Measurements from ENCODE around the gene TDRD1. TPM values are rescaled to one million over a fixed set of nuclear protein-coding genes. Genes with fewer than 3 reads are reported as not detected.
"Not testable (repeated sequence)": the region's sequence is repeated elsewhere in the genome, so short reads cannot be mapped to it uniquely, and the experiment has no call there.

Gene TDRD1, protein sequence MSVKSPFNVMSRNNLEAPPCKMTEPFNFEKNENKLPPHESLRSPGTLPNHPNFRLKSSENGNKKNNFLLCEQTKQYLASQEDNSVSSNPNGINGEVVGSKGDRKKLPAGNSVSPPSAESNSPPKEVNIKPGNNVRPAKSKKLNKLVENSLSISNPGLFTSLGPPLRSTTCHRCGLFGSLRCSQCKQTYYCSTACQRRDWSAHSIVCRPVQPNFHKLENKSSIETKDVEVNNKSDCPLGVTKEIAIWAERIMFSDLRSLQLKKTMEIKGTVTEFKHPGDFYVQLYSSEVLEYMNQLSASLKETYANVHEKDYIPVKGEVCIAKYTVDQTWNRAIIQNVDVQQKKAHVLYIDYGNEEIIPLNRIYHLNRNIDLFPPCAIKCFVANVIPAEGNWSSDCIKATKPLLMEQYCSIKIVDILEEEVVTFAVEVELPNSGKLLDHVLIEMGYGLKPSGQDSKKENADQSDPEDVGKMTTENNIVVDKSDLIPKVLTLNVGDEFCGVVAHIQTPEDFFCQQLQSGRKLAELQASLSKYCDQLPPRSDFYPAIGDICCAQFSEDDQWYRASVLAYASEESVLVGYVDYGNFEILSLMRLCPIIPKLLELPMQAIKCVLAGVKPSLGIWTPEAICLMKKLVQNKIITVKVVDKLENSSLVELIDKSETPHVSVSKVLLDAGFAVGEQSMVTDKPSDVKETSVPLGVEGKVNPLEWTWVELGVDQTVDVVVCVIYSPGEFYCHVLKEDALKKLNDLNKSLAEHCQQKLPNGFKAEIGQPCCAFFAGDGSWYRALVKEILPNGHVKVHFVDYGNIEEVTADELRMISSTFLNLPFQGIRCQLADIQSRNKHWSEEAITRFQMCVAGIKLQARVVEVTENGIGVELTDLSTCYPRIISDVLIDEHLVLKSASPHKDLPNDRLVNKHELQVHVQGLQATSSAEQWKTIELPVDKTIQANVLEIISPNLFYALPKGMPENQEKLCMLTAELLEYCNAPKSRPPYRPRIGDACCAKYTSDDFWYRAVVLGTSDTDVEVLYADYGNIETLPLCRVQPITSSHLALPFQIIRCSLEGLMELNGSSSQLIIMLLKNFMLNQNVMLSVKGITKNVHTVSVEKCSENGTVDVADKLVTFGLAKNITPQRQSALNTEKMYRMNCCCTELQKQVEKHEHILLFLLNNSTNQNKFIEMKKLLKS
- 0.13 TPM for total RNA-seq
- under 1 TPM; 0.04 to 0.29 (median 0.06) TPM for polyA plus RNA-seq (ENCODE audit: insufficient read depth in 1 of 8, insufficient read length in 8 of 8, low replicate concordance in 1 of 8)
- long read RNA-seq, donor 1: 0 reads
- long read RNA-seq, donor 2: 0 reads
- long read RNA-seq, donor 3: 0 reads
- long read RNA-seq, donor 4: 0 reads
- long read RNA-seq, donor 5: 0 reads
- long read RNA-seq, donor 6: 0 reads
- long read RNA-seq, donor 7: 0 reads
- long read RNA-seq, donor 8: 0 reads
- long read RNA-seq, donor 9: 0 reads
- long read RNA-seq, donor 10: 0 reads
- long read RNA-seq, donor 11: 0 reads

DNA sequence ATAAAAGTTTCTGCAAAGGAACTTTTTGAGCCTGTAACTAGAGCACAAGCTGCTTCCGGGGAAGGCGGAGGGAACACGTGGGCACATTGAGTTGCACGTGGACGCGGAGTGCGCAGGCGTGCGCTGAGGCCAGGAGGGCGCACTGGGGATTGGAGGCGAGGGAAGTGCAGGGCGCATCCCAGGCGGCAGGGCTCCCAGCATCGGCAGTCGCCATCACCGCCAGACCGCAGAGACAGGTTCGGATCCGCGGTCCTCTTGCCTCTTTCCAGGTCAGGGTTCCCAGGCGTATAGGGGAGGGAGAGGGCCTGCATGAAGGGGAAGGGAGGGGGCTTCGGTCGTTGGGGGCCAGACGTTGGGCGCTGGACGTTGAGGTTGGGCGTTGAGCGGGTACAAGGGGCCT, at the start of gene TDRD1:
TDRD1 (plus strand) TSS at position 206 of the 400 bp plus-strand sequence. CDS start 8,479 bp downstream, outside the sequence.
- Histone ChIP-seq H3K36me3 (ENCODE audit: control insufficient read depth, insufficient read depth, low read length) (no peaks in the 10 kb centered on the region), H3K4me1 (ENCODE audit: control insufficient read depth, insufficient read depth, low read length) (peaks cover 5% of the 10 kb centered on the region), H3K4me3 (ENCODE audit: low read length) (no peak within 1 kb of the TSS), H3K9me3 (replicated peaks; ENCODE audit: control insufficient read depth, low read depth, low read length) (no peaks in the 10 kb centered on the region), H3K27ac (ENCODE audit: low read length) (no peak within 1 kb of the TSS), H3K27me3 (ENCODE audit: control insufficient read depth, insufficient read depth, low read length) (peaks cover 4% of the 10 kb centered on the region)
- DNase-seq: no peak
- 74% methylated on average over 27 of the region's 28 CpGs for WGBS (ENCODE audit: insufficient coverage)

DNA sequence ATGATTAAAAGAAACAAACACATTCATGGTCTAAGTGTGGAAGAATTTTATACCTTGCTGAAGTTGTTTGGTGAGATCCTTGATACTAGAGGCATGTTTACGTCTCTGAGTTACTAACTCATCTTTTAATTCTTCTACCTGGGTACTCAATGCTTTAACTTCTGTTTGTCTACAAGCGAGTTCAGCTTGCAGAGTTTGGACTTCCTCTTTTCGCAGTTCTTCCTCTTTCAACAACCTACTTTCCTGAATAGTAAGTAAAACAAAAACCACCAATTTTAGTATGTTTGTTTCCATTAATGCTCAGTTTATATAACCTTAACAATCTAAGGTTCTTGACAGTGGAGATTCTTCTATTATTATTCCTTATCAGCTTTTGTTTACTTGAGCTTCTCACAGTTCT, 48.1 kb upstream of the TDRD1 start:
- Histone ChIP-seq H3K27ac (ENCODE audit: low read length) (no peak overlapping the region), H3K4me3 (ENCODE audit: low read length) (no peak overlapping the region), H3K9me3 (replicated peaks; ENCODE audit: control insufficient read depth, low read depth, low read length) (no peaks in the 10 kb centered on the region), H3K27me3 (ENCODE audit: control insufficient read depth, insufficient read depth, low read length) (no peaks in the 10 kb centered on the region), H3K4me1 (ENCODE audit: control insufficient read depth, insufficient read depth, low read length) (no peaks in the 10 kb centered on the region), H3K36me3 (ENCODE audit: control insufficient read depth, insufficient read depth, low read length) (peaks cover 13% of the 10 kb centered on the region)
- WGBS (ENCODE audit: insufficient coverage): no CpG with 5 or more reads among the region's 3 CpGs
- peak; percentile 36 for DNase-seq

DNA sequence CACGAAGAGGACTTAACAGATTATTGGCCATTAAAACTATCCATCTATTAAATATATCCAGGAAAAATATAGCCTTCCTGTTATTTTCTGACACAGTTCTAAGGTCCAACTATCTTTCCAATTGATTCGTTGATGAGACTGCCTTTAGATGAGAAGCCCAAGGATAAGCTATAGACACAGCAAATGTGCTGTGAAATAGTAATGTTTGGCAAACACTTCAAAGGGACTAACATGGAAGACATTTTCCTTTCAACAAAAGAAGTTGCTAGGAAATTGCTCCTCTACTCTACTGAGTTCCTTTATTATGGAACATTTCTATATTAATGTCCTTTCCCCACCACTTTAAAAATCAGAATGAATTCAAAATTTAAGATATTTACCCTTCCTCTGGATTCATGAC, 43.7 kb upstream of the TDRD1 start:
- Histone ChIP-seq H3K4me3 (ENCODE audit: low read length) (no peak overlapping the region), H3K36me3 (ENCODE audit: control insufficient read depth, insufficient read depth, low read length) (peaks cover 12% of the 10 kb centered on the region), H3K9me3 (replicated peaks; ENCODE audit: control insufficient read depth, low read depth, low read length) (no peaks in the 10 kb centered on the region), H3K27ac (ENCODE audit: low read length) (no peak overlapping the region), H3K4me1 (ENCODE audit: control insufficient read depth, insufficient read depth, low read length) (no peaks in the 10 kb centered on the region), H3K27me3 (ENCODE audit: control insufficient read depth, insufficient read depth, low read length) (no peaks in the 10 kb centered on the region)
- WGBS (ENCODE audit: insufficient coverage): no CpG with 5 or more reads among the region's 2 CpGs
- no peak for DNase-seq

DNA sequence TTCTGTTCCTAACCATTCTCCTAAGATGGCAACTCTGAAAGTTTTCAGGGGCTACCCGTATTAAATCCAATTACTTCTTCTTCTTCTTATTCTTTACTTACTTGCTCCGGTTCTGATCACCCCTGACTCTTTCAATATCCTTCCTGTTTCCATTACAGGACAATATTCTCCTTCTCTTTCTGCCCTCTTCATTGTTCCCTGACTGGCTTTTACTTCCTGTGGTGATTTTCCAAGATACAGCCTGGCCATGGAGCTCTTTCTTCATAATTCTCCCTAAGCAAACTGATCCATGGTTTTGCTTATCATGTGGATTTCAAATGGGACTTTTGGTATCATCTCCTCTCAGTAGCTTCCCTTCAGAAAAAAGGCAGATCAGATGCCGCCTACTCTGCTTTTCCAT, 40.6 kb upstream of the TDRD1 start:
- no peaks in the 10 kb centered on the region for H3K4me1 ChIP-seq (ENCODE audit: control insufficient read depth, insufficient read depth, low read length)
- no peaks in the 10 kb centered on the region for H3K9me3 ChIP-seq (replicated peaks; ENCODE audit: control insufficient read depth, low read depth, low read length)
- DNase-seq: no peak
- no peaks in the 10 kb centered on the region for H3K27me3 ChIP-seq (ENCODE audit: control insufficient read depth, insufficient read depth, low read length)
- H3K27ac ChIP-seq (ENCODE audit: low read length): no peak overlapping the region
- peaks cover 13% of the 10 kb centered on the region for H3K36me3 ChIP-seq (ENCODE audit: control insufficient read depth, insufficient read depth, low read length)
- 87% methylated on average over 2 of the region's 3 CpGs for WGBS (ENCODE audit: insufficient coverage)
- H3K4me3 ChIP-seq (ENCODE audit: low read length): no peak overlapping the region

DNA sequence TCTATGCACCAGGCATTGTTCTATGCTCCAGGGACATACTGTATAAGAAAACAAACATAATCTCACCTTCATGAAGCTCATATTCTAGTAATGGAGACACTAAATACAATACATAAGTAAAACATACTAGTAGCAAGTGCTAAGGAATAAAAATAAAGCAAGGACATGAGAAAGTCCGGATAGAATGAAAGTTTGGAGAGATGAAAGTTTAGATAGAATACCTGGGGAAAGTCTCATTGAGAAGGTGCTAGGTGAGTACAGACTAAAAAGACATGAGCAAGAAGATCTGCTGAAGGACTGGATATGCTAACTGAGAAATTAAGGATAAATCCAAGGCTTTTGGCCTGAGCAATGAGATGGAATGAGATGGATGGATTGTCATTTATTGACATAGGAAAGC, 39.1 kb upstream of the TDRD1 start:
- Histone ChIP-seq H3K4me3 (ENCODE audit: low read length) (no peak overlapping the region), H3K9me3 (replicated peaks; ENCODE audit: control insufficient read depth, low read depth, low read length) (no peaks in the 10 kb centered on the region), H3K4me1 (ENCODE audit: control insufficient read depth, insufficient read depth, low read length) (no peaks in the 10 kb centered on the region), H3K27ac (ENCODE audit: low read length) (no peak overlapping the region), H3K27me3 (ENCODE audit: control insufficient read depth, insufficient read depth, low read length) (no peaks in the 10 kb centered on the region), H3K36me3 (ENCODE audit: control insufficient read depth, insufficient read depth, low read length) (peaks cover 11% of the 10 kb centered on the region)
- WGBS (ENCODE audit: insufficient coverage): 40% methylated on average over 1 of the region's 1 CpG
- no peak for DNase-seq

DNA sequence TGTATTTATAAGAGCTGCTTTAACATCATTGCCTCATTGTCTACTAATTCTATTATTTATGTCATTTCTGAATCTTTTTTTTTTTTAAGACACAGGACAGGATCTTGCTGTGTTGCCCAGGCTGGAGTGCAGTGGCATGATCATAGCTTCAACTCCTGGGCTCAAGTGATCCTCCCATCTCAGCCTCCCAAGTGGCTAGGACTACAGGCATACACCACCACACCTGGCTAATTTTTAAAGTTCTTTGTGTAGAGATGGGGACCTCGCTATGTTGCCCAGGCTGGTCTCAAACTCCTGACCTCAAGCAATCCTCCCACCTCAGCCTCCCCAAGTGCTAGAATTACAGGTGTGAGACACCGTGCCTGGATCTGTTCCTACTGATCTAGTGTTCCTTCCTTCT, 38.3 kb upstream of the TDRD1 start:
- H3K27ac ChIP-seq (ENCODE audit: low read length); H3K9me3 ChIP-seq (replicated peaks; ENCODE audit: control insufficient read depth, low read depth, low read length); DNase-seq; H3K4me3 ChIP-seq (ENCODE audit: low read length); H3K4me1 ChIP-seq (ENCODE audit: control insufficient read depth, insufficient read depth, low read length); H3K27me3 ChIP-seq (ENCODE audit: control insufficient read depth, insufficient read depth, low read length): not testable (repeated sequence)
- H3K36me3 ChIP-seq (ENCODE audit: control insufficient read depth, insufficient read depth, low read length): peaks cover 11% of the 10 kb centered on the region
- no CpG with 5 or more reads among the region's 2 CpGs for WGBS (ENCODE audit: insufficient coverage)

DNA sequence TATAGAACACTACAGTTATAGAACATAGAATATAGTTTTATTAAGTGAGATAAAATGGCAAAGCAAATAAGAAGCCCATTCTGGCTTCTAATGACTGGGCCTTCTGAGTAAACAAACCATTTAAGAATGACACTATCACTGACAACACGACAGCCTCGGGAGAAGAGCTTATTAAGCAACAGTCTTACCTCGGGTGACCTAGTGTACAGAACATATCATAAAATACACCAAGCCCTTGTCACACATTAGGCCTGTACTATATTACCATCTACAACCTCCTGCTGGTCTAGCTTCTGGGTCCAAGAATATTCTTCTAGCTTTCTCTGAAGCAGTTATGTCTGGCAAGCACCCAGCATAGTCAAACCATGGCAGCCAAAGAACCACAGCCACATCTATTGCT, 37.1 kb upstream of the TDRD1 start:
- Histone ChIP-seq H3K27me3 (ENCODE audit: control insufficient read depth, insufficient read depth, low read length) (no peaks in the 10 kb centered on the region), H3K4me3 (ENCODE audit: low read length) (no peak overlapping the region), H3K36me3 (ENCODE audit: control insufficient read depth, insufficient read depth, low read length) (peaks cover 13% of the 10 kb centered on the region), H3K27ac (ENCODE audit: low read length) (no peak overlapping the region), H3K4me1 (ENCODE audit: control insufficient read depth, insufficient read depth, low read length) (no peaks in the 10 kb centered on the region), H3K9me3 (replicated peaks; ENCODE audit: control insufficient read depth, low read depth, low read length) (no peaks in the 10 kb centered on the region)
- DNase-seq: no peak
- WGBS (ENCODE audit: insufficient coverage): 86% methylated on average over 3 of the region's 3 CpGs

DNA sequence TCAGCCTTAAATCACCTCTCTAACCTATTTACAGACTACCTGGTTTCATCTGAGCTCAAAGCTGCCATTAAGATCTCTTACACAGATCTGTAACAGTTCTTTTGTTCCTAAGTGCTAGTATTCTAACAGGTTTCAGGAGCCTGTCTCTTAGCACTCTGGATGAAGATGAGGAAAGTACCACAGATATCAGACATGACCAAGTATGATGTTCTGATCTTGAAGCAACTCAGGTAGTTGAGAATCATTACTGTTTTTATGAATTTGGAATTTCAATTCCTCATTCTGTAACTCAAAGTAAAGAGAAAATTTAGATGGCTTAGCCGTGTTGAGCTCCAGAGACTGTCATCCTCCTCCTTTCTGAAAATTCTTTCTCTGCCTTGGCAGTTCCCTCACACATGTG, 36.0 kb upstream of the TDRD1 start:
- no peaks in the 10 kb centered on the region for H3K9me3 ChIP-seq (replicated peaks; ENCODE audit: control insufficient read depth, low read depth, low read length)
- no peak overlapping the region for H3K27ac ChIP-seq (ENCODE audit: low read length)
- WGBS (ENCODE audit: insufficient coverage): no CpG with 5 or more reads among the region's 1 CpG
- no peak overlapping the region for H3K4me3 ChIP-seq (ENCODE audit: low read length)
- H3K27me3 ChIP-seq (ENCODE audit: control insufficient read depth, insufficient read depth, low read length): no peaks in the 10 kb centered on the region
- H3K36me3 ChIP-seq (ENCODE audit: control insufficient read depth, insufficient read depth, low read length): peaks cover 18% of the 10 kb centered on the region
- DNase-seq: no peak
- H3K4me1 ChIP-seq (ENCODE audit: control insufficient read depth, insufficient read depth, low read length): no peaks in the 10 kb centered on the region

DNA sequence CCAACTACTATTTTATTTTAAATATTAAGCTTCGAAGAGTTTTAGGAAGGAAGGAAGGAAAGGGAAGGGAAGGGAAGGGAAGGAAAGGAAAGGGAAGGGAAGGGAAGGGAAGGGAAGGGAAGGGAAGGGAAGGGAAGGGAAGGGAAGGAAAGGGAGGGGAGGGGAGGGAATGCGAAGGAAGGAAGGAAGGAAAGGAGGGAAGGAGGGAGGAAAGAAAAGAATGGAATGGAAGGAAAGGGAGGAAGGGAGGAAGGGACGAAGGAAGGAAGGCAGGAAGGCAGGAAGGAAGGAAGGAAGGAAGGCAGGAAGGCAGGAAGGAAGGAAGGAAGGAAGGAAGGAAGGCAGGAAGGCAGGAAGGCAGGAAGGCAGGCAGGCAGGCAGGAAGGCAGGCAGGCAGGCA, 29.7 kb upstream of the TDRD1 start:
- H3K27ac ChIP-seq (ENCODE audit: low read length); H3K9me3 ChIP-seq (replicated peaks; ENCODE audit: control insufficient read depth, low read depth, low read length); DNase-seq; H3K4me3 ChIP-seq (ENCODE audit: low read length); H3K27me3 ChIP-seq (ENCODE audit: control insufficient read depth, insufficient read depth, low read length); H3K4me1 ChIP-seq (ENCODE audit: control insufficient read depth, insufficient read depth, low read length): not testable (repeated sequence)
- H3K36me3 ChIP-seq (ENCODE audit: control insufficient read depth, insufficient read depth, low read length): peaks cover 12% of the 10 kb centered on the region
- WGBS (ENCODE audit: insufficient coverage): 86% methylated on average over 2 of the region's 3 CpGs
